Measurements from ENCODE around the gene RASL10B.
"Not testable (repeated sequence)": the region's sequence is repeated elsewhere in the genome, so short reads cannot be mapped to it uniquely, and the experiment has no call there.

RASL10B gene, protein sequence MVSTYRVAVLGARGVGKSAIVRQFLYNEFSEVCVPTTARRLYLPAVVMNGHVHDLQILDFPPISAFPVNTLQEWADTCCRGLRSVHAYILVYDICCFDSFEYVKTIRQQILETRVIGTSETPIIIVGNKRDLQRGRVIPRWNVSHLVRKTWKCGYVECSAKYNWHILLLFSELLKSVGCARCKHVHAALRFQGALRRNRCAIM

DNA sequence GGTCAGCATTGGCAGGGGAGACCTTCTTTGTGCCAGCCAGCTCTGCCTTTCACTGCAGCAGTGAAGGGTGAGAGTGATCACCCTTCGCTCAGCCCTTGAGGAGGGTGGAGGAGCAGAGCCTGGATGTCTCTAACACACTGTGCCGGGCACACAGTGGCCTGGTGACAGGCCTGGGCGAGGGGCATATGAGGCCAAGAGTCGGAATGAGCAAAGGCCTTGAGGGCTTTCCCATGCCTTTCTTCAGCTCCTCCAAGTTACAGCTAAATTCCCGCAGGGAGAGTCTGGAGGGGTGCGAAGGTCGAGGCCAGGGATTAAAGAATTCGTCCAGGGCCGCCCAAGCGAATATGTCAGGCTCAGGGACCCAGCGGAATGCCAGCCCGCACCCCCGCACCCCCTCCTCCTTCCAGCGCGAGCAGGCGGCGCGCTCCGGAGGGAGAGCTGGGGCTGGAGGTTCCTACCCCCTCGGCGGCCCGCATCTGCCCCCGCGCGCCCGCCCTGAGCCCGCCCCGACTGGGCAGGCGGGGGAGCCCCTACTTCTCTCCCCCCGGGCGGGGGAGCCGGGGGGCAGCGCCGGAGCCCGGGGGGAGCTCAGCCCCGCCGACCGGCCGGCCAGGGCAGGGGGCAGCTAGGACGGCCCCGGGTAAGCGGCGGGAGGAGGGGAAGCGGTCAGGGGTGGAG is at the start of gene RASL10B:
RASL10B (plus strand) TSS at position 401 of the 678 bp plus-strand sequence. CDS start 3,546 bp downstream, outside the sequence.
- DNase-seq, result no peak

- DNase-seq, result no peak
These were observed 47.8 kb upstream of the RASL10B start for GRCh38 chr17:35683591-35683990.

DNA sequence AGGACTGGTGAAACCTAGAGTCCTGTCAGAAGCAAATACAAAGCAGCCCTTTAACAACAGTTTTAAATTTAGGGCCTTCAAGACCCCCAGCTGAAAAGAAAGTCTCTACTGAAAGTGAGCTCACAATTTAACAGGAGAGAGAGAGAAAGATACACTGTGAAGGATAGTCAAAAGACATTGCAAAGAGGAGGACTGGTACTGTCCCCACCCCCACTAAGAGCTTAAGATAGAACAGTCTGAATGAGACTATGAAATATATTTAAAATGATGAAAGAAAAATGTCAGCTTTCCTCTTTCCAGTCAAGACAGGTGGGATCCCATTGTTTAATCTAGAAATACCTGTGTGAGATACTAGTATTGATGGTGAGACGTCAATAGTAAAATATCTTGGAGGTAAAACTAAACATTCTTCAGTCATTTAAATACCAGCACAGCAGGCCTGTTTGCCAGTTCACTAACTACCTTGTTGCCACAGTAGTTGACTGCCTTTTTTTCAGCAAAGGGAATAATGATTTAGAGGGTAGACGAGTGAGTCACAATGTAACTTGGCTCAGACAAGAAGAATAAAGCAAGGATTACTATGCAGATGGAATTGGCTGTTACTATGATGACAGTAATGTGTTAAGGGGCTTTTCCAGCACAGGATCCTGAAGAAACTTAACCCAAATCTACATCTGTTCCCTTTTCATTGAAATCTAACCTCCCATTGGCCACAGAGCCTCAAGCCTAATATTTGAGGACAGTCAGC is 47.2 kb upstream of the RASL10B start:
- no peak for DNase-seq

DNA sequence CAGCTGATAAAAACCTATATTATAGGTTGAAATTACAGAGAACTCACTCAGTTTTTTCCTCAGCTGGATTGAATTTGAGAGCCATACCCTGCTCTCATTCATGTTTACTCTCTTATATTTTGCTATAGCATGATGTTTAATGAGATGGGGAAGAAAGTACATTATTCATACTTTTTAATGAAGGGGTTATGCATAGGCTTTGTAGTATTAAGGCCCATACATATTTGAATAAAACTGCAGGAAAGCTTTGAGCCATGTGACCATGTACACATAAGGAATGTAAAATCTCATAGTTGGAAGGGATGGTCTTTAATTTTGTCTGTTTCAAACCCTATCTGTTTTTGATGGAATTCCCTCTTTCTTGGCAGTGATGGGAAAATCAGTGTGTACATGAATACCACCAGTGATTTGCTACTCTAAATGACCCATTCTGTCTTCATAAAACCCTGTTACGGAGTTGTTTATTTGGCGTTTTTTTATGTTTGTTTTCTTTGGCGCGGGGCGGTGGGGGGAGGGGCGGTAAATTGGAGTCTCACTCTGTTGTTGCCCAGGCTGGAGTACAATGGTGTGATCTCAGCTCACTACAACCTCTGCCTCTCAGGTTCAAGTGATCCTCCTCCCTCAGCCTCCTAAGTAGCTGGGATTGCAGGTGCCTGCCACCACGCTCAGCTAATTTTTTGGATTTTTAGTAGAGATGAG is 38.8 kb upstream of the RASL10B start:
- DNase-seq, result no peak

DNA sequence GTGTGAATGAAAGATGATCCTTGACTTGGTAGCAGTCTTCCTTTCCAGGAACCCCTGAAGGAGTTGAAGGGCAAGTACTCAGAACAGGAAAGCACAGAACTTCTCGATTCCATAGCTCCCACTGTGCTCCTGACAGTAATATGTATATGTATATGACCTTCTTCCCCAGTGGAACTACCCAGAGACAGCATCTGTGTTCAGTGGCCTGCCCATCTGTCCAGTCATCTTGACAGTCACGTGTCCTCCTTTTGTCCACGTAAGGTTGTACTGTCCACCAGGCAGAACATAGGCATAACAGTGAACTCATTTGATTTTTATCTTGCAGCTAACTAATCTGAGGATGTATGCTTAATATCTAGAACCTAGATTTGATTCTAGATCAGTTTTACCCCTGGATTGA is 37.8 kb upstream of the RASL10B start:
- no peak for DNase-seq

- no peak for DNase-seq
These were observed 36.5 kb upstream of the RASL10B start for GRCh38 chr17:35694906-35695305.

- no peak for DNase-seq
These were observed 35.8 kb upstream of the RASL10B start for GRCh38 chr17:35695613-35696012.

- DNase-seq, result no peak
These were observed 32.6 kb upstream of the RASL10B start for GRCh38 chr17:35698800-35699199.

DNA sequence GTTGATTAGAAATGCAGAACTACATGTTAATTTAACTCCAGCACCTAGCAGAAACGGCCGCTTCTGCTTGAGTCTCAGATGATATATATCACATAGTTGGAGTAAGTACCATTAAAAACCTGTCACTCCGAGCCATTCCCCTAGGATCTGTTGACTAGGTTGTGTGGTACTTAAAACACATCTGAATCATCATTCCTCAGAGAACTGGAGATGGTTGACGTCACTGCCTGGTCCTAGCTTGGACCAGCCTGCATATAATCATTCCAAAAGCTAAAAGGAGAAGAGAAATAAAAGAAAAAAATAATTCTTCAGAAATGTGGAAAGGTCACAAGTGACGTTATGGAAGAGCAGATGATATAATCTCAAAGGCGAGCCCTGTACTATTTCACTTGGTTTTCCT is 31.3 kb upstream of the RASL10B start:
- no peak for DNase-seq

DNA sequence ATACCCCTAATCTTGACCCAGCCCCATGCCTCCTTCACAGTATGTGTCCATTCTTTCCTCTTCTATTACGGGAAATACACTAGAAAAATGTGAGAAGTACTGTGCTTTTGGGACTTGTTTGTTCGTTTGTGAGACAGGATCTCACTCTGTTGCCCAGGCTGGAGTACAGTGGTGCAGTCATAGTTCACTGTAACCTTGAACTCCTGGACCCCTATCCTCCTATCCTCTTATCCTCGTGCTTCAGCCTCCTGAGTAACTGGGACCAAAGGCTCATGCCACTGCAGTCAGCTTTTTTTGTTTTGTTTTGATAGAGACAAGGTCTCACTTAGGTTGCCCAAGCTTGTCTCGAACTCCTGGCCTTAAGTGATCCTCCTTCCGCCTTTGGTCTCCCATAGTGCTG is 29.9 kb upstream of the RASL10B start:
- DNase-seq, result no peak

DNA sequence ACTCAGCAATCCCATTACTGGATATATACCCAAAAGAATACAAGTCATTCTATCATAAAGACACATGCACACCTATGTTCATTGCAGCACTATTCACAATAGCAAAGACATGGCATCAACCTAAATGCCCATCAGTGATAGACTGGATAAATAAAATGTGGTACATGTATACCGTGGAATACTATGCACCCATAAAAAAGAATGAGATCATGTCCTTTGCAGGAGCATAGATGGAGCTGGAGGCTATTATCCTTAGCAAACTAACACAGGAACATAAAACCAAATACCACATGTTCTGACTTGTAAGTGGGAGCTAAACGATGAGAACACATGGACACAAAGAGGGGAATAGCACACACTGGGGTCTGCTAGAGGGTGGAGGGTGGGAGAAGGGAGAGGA is 28.1 kb upstream of the RASL10B start:
- not testable (repeated sequence) for DNase-seq

- no peak for DNase-seq
These were observed 26.2 kb upstream of the RASL10B start for GRCh38 chr17:35705230-35705629.

DNA sequence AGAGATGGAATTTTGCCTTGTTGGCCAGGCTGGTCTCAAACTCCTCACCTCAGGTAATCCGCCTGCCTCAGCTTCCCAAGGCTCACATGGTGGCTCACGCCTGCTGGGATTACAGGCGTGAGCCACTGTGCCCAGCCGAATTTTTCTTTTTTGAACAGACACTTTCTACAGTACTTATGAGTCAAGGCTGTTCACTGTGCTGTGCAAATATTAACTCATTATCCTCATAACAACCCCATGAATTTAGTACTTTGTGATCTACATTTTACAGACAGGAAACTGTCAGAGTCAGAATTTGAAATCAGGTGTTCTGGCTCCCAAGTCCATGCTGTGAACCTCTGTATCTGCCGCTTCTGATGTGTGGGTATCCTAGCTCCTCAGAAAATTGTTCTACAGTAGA is 25.7 kb upstream of the RASL10B start:
- no peak for DNase-seq

DNA sequence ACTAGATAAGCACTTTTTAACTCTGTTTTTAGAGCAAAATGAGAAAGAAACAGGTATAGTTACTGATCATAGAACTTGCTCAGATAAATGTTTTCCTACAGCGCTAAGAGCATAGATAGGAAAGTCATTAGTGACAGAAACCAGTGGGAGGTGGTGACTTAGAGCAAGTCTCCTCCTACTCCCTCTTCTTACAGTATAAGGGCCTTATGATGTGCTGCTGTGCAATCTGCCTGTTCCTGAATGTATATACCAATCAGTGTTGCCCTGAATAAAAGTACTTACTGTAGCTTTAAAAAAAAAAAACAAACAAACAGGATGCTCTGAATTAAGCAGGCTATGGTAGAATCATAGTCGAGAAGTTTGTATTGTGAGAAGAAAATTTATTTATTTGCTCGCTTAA is 23.3 kb upstream of the RASL10B start:
- no peak for DNase-seq

DNA sequence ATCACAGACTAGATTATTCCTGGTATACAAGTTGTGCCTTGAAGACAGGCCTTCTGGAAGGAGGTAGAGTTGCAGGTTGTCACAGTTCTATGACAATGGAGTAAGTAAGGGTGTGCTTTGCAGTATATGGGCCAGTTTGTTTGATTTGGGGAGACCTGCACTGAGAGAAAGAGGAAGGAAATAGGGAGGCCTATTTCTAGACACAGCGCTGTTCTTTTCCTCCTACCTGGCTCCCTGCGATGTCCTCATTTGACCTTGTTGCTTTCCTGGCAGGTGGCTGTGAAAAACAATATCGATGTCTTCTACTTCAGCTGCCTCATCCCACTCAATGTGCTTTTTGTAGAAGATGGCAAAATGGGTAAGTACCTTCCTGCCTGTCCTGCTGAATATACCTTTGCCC is 22.5 kb upstream of the RASL10B start:
- DNase-seq, result no peak

DNA sequence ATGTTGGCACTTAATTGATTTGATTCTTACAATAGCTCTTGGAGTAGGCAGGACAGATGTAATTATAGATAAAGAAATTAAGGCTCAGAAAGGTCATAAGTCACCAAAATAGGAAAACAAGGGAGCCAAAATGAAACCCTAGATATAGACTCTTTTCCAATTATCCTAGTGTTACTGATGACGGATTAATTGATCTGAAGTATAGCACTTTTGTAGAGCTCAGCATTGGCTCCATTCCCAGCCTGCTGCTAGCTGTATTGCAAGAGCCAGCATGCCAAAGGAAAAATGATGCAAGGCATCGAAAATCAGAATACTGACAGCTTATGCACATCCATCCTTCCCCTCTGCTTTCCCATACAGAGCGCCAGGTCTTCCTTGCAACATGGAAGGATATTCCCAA is 21.6 kb upstream of the RASL10B start:
- no peak for DNase-seq

DNA sequence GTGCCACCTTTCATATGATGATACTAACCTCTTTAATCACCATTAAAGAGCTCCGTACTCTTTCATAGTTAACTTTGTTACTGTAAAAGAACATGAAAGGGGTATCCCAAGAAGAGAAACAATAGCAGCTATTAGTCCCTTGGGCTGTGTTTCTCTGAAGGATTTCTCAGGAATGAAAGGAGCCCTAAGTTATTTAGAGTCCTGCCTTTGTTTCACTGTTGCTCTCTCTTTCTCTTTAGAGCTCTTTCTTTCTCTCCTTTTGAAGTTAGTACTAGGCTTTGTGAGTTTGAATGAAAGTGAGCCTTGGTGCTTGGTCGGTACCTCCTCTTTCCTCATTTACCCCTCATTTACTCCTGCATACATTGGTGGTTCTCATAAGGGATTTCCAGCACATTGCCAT is 20.5 kb upstream of the RASL10B start:
- DNase-seq, result no peak

DNA sequence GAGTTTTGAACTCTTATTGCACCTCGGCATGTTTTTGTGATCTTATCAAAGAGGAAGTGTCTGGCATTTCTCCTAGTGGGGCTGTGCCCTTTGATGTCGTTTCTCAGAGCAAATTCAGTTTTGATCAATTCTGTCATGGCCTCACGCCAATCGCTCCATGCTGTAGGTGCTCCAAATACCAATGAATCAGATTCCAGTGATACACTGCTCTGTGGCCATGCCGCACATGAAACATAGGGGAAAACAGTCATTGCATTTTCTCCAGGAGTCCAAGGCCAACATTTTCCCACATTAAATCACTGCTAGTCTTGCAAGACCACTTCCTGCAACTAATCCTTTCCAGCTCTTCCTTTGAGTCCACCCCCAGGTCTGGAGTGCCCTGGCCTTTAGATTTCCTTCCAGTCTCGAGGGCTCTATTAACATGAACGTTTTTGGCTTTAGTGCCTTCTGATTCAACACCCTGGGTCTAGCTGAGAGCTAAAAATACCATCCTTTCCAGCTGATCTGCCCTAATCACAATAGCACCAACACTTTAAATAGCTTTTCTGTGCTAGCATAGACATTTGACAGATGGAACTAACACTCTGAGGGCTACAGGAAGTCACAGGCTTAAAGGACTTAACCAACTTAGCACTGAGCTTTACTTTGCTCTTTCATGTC is 18.2 kb upstream of the RASL10B start:
- no peak for DNase-seq

DNA sequence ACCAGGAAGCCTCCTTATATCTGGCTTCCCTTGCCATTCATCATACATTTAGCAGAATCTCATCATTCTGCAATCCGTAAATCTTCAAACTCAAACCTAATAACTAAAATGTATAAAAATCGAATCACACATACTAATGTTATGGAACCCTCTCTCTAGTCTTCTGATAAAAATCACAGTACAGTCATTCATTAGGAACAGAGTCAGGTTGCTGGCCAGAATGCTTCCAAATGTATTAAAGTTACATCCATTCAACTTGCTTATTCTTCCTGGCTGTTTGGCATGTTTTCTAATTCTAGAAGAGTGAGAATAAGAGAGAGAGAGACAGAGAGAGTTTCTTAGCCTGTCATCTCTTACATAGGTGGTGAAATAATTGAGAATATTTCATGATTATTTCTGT is 16.5 kb upstream of the RASL10B start:
- DNase-seq, result no peak

GRCh38 chr17:35715416-35715815 is 16.0 kb upstream of the RASL10B start:
- DNase-seq, result no peak

GRCh38 chr17:35716173-35716572 is 15.3 kb upstream of the RASL10B start:
- DNase-seq, result no peak

DNA sequence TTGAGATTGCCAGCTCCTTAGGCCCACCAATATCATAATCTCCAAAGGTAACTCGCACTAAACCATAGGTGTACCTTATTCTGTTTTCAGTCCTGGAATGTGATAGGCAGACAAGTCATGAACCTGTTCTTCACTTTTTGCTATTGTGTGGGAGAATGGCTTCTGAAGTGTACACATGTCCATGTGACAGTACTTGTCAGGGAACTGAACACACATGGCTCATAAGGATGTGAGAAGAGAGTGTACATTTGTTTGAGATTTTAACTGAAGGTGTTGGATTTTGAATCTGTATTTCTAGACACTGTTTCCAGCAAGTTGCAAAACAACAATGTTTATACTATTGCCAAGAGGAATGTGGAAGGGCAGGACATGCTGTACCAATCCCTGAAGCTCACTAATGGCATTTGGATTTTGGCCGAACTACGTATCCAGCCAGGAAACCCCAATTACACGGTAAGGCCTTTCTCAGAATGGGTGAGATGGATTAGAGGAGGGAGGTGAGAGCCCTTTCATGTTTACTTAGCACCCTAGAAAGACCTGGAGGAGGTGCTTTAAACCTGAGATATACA is 14.5 kb upstream of the RASL10B start:
- no peak for DNase-seq

DNA sequence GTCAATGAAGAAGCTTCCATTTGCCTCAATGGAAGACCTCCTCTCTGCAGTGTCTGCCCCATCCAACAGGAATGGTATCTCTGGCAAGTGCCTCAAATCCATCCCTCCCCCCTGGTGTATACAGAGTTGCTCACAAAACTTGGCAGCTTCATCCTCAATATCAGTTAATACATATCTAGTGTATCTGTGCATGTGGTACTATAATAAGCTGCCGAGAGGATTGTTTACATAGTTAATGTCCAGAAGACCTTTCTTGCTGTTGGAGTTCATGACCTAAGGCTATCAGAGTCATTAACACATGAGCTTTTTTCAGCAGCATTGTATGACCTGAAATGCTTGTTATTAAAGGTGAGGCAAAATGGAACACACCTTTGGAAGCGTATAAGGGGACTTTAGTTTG is 14.0 kb upstream of the RASL10B start:
- no peak for DNase-seq

Data from cortex of kidney (tissue), 1 donor.